Natural killer cell (primary cell): ENCODE data around the gene CABS1. TPM values are rescaled to one million over a fixed set of nuclear protein-coding genes. Genes with fewer than 3 reads are reported as not detected.

Source experiments
- ATAC-seq, 3 donors: fragments of 150-1000 bp in 2 of 3; fragments of 200-7000 bp in 1 of 3; cut with Tn5 transposase; 1 replicate in 1 of 3; 2 replicates in 2 of 3; pipeline ENCODE4 v1.10.0; 2021; ENCODE audit warnings: mild to moderate bottlenecking in 2 of 3, moderate library complexity in 2 of 3
- DNase-seq, 2 donors: peaks; one replicate each; pipeline versions ENCODE4 v3.0.0 to v3.0.0-alpha.2; 2013 to 2021; ENCODE audit warnings: mixed read lengths in 1 of 2
- H3K27ac ChIP-seq: one replicate; pipeline ENCODE4 v1.5.1; 2013; ENCODE audit warnings: mild to moderate bottlenecking, low read length
- H3K27me3 ChIP-seq: one replicate; pipeline ENCODE4 v1.6.1; 2013; ENCODE audit warnings: low read length; ENCODE audit not compliant: control insufficient read depth, insufficient read depth
- H3K36me3 ChIP-seq: one replicate; pipeline ENCODE4 v1.6.1; 2013; ENCODE audit warnings: low read length; ENCODE audit not compliant: control insufficient read depth, insufficient read depth
- H3K4me1 ChIP-seq: one replicate; pipeline ENCODE4 v1.6.1; 2013; ENCODE audit warnings: low read length; ENCODE audit not compliant: control insufficient read depth, insufficient read depth
- H3K4me3 ChIP-seq: one replicate; pipeline ENCODE4 v1.5.1; 2013; ENCODE audit warnings: low read length
- H3K9me3 ChIP-seq: one replicate; pipeline ENCODE4 v1.6.1; 2013; ENCODE audit warnings: low read length; ENCODE audit not compliant: control insufficient read depth, insufficient read depth
- H3K27ac Mint-ChIP-seq, 2 donors: one replicate each; pipeline ENCODE4 v1.8.0; 2022; ENCODE audit warnings: mild to moderate bottlenecking in 2 of 2, mixed read lengths in 2 of 2, moderate library complexity in 1 of 2
- H3K27me3 Mint-ChIP-seq, 2 donors: one replicate each; pipeline ENCODE4 v1.8.0; 2022; ENCODE audit warnings: low read depth in 2 of 2, mixed read lengths in 2 of 2
- H3K36me3 Mint-ChIP-seq: one replicate; pipeline ENCODE4 v1.8.0; 2022; ENCODE audit warnings: mixed read lengths
- H3K4me1 Mint-ChIP-seq, 2 donors: one replicate each; pipeline ENCODE4 v1.8.0; 2022; ENCODE audit warnings: mixed read lengths in 2 of 2
- H3K4me3 Mint-ChIP-seq: one replicate; pipeline ENCODE4 v1.8.0; 2022; ENCODE audit warnings: mild to moderate bottlenecking, moderate library complexity, mixed read lengths
- H3K9me3 Mint-ChIP-seq, 2 donors: one replicate each; pipeline ENCODE4 v1.8.0; 2022; ENCODE audit warnings: mixed read lengths in 2 of 2
- WGBS: methylation state at CpG from one replicate; pipeline ENCODE4 v1.1.7; 2013; ENCODE audit warnings: missing lambda C conversion rate; ENCODE audit not compliant: insufficient coverage; 5-methylcytosine and 5-hydroxymethylcytosine counted together
- intact Hi-C: fragments of 100-400 bp; cut with micrococcal nuclease; formaldehyde crosslinking; loops from one replicate; pipeline ENCODE4 v1.14.2; 2022
- total RNA-seq, 4 donors: library from RNA; stranded (reverse); fragments of 120-200 nt in 1 of 4; gene quantifications; one replicate each; pipeline versions ENCODE4 v1.2.3 to v1.2.4, GENCODE V29; 2013 to 2022
- TF ChIP-seq, protein P1 (sequence below): fragments of 200-600 bp; IDR thresholded peaks from one replicate; pipeline ENCODE4 v1.8.0; 2022; ENCODE audit warnings: antibody characterized with exemption

The CABS1 gene
- total RNA-seq, 3 donors from 2014 or later (not counting 1 experiment from before 2014, with no cell fraction given) = not detected

DNA sequence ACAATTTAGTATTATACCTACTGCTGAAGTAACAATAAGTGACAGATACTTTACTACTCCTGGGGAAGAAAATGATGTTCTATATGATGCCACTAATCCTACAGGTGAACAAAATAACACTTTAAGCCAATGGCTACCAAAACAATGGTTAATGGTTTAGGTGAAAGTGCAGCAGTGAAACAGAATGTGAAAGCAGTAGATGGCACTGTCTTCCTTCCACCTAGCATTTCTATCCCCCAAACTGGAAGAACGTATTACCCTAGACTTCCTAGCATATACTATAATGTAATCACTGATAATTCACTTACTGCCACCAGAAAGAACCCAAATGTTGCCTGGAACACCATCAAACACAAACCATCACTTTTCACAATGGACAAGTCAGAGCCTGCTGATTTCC, 18.9 kb upstream of the CABS1 start:
- H3K4me1 Mint-ChIP-seq = no peaks in the 10 kb centered on the region
- intact Hi-C loops = no loop called here
- TF ChIP-seq, protein P1, sequence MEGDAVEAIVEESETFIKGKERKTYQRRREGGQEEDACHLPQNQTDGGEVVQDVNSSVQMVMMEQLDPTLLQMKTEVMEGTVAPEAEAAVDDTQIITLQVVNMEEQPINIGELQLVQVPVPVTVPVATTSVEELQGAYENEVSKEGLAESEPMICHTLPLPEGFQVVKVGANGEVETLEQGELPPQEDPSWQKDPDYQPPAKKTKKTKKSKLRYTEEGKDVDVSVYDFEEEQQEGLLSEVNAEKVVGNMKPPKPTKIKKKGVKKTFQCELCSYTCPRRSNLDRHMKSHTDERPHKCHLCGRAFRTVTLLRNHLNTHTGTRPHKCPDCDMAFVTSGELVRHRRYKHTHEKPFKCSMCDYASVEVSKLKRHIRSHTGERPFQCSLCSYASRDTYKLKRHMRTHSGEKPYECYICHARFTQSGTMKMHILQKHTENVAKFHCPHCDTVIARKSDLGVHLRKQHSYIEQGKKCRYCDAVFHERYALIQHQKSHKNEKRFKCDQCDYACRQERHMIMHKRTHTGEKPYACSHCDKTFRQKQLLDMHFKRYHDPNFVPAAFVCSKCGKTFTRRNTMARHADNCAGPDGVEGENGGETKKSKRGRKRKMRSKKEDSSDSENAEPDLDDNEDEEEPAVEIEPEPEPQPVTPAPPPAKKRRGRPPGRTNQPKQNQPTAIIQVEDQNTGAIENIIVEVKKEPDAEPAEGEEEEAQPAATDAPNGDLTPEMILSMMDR = no peak
- no peak overlapping the region for H3K27ac ChIP-seq
- no peaks in the 10 kb centered on the region for H3K27me3 Mint-ChIP-seq
- ATAC-seq (no peak), DNase-seq (no peak)
- 29% methylated on average over 1 of the region's 1 CpG for WGBS
- H3K9me3 Mint-ChIP-seq = peaks cover under 1 to 3% of the 10 kb centered on the region in 2 donors
- H3K36me3 Mint-ChIP-seq = no peaks in the 10 kb centered on the region
- no peaks in the 10 kb centered on the region for H3K27me3 ChIP-seq
- H3K4me1 ChIP-seq = no peaks in the 10 kb centered on the region
- H3K36me3 ChIP-seq = no peaks in the 10 kb centered on the region
- no peak overlapping the region for H3K4me3 Mint-ChIP-seq
- H3K4me3 ChIP-seq = no peak overlapping the region
- no peak overlapping the region for H3K27ac Mint-ChIP-seq
- no peaks in the 10 kb centered on the region for H3K9me3 ChIP-seq

DNA sequence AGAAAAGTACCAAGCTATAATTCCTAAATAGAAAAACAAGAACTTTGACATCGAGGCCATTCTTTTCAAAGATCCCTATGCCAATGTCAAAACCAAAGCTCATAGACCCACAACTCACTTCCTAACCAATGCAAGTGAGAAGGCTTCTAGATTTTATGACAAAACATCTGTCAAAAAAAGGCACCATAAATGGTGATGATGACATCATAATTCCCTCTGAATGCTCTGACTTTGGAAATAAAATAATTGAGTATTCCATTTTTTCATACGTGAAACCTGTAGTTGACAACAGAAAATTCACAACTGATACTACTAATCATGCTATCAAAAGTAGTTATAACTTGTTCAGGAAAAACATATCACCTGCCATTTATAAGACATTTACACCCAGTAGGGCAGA, 8.7 kb upstream of the CABS1 start:
- no peak overlapping the region for H3K27ac ChIP-seq
- Mint-ChIP-seq H3K4me3 (no peak overlapping the region), H3K27ac (no peak overlapping the region), H3K4me1 (no peaks in the 10 kb centered on the region), H3K36me3 (no peaks in the 10 kb centered on the region), H3K27me3 (no peaks in the 10 kb centered on the region), H3K9me3 (peaks cover 2 to 4% of the 10 kb centered on the region in 2 donors)
- no peaks in the 10 kb centered on the region for H3K27me3 ChIP-seq
- H3K9me3 ChIP-seq = no peaks in the 10 kb centered on the region
- no peak for ATAC-seq
- no peaks in the 10 kb centered on the region for H3K4me1 ChIP-seq
- TF ChIP-seq, protein P1 = no peak
- no peaks in the 10 kb centered on the region for H3K36me3 ChIP-seq
- 70% methylated on average over 1 of the region's 2 CpGs for WGBS
- no peak for DNase-seq
- H3K4me3 ChIP-seq = no peak overlapping the region
- intact Hi-C loops = no loop called here

DNA sequence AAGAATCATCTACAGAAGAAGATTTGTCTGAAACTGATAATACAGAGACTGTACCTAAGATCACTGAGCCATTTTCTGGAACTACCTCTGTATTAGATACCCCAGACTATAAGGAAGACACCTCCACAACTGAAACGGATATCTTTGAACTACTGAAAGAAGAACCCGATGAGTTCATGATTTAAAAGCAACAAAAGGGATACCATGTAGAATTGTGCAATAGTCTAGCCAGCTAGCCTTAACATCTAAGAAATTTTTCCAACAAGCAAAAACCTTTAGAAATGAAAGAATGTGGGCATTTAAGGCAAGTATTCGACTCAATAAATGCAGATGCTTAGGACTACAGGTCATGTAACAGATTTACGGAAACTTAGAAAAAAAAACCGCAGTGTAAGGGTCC, 1.3 kb downstream of the CABS1 start:
- no peak for ATAC-seq
- intact Hi-C loops = no loop called here
- 94% methylated on average over 5 of the region's 5 CpGs for WGBS

More for the DNA sequence above, 1.3 kb downstream of the CABS1 start:
- H3K9me3 ChIP-seq = no peaks in the 10 kb centered on the region
- DNase-seq = no peak
- H3K4me3 Mint-ChIP-seq = no peak overlapping the region
- H3K36me3 Mint-ChIP-seq = no peaks in the 10 kb centered on the region
- no peaks in the 10 kb centered on the region for H3K27me3 Mint-ChIP-seq
- no peaks in the 10 kb centered on the region for H3K4me1 ChIP-seq
- H3K9me3 Mint-ChIP-seq = peaks cover 0 to 4% of the 10 kb centered on the region in 2 donors
- H3K27ac ChIP-seq = no peak overlapping the region
- TF ChIP-seq, protein P1 = no peak
- no peaks in the 10 kb centered on the region for H3K4me1 Mint-ChIP-seq
- no peaks in the 10 kb centered on the region for H3K27me3 ChIP-seq
- no peak overlapping the region for H3K27ac Mint-ChIP-seq
- no peak overlapping the region for H3K4me3 ChIP-seq
- no peaks in the 10 kb centered on the region for H3K36me3 ChIP-seq
